OCI-LY7 (cell line): ENCODE measurements around the gene SLC6A16. TPM values are rescaled to one million over a fixed set of nuclear protein-coding genes. Genes with fewer than 3 reads are reported as not detected.
A peak's percentile ranks its signal among the peaks of the same experiment; 100 is the strongest.
"Not testable (repeated sequence)": the region's sequence is repeated elsewhere in the genome, so short reads cannot be mapped to it uniquely, and the experiment has no call there.

Experiments
- BruUV-seq: library from RNA; stranded (reverse); fragments of 400-500 nt; replicated peaks from 2 replicates; lab custom pipeline; 2021; lab: Mats Ljungman, UMichigan
- CTCF ChIA-PET: fragments of 300-600 bp; sonication (Branson Sonifier 250); formaldehyde crosslinking; loops from one replicate; lab custom pipeline; 2022; ENCODE audit warnings: antibody characterized with exemption; ENCODE audit not compliant: unreplicated experiment; lab: Charles Lee
- POLR2A ChIA-PET: fragments of 300-600 bp; sonication (Branson Sonifier 250); formaldehyde crosslinking; loops from one replicate; lab custom pipeline; 2022; ENCODE audit warnings: antibody characterized with exemption; lab: Charles Lee
- DNase-seq: peaks from one replicate; pipeline ENCODE4 v3.0.0-alpha.2; 2015; ENCODE audit warnings: low spot score
- H2AFZ ChIP-seq: fragments of 200-600 bp; sonication (generic), shearing (Covaris generic); 2 replicates; pipeline ENCODE4 v1.6.1; 2014; ENCODE audit warnings: mild to moderate bottlenecking, antibody characterized with exemption, low read length, moderate library complexity
- H3K27ac ChIP-seq: fragments of 200-600 bp; sonication (generic); 2 replicates; pipeline ENCODE4 v1.5.1; 2014; ENCODE audit warnings: mixed run types, low read depth, mild to moderate bottlenecking, moderate library complexity, low read length, inconsistent platforms; ENCODE audit not compliant: poor library complexity, severe bottlenecking
- H3K36me3 ChIP-seq: fragments of 200-600 bp; sonication (generic); 2 replicates; pipeline ENCODE4 v1.6.1; 2014; ENCODE audit warnings: mild to moderate bottlenecking, antibody characterized with exemption, low read length, moderate library complexity, mixed read lengths; ENCODE audit not compliant: insufficient read depth
- H3K4me1 ChIP-seq: fragments of 200-600 bp; sonication (generic); 2 replicates; pipeline ENCODE4 v1.5.1; 2014; ENCODE audit warnings: mild to moderate bottlenecking, low read length; ENCODE audit not compliant: insufficient read depth, poor library complexity, severe bottlenecking
- H3K4me2 ChIP-seq: fragments of 200-600 bp; sonication (generic); 2 replicates; pipeline ENCODE4 v1.6.1; 2014; ENCODE audit warnings: mild to moderate bottlenecking, low read length
- H3K4me3 ChIP-seq: fragments of 200-600 bp; sonication (generic); 2 replicates; pipeline ENCODE4 v1.5.1; 2014; ENCODE audit warnings: mild to moderate bottlenecking, low read depth, low read length; ENCODE audit not compliant: poor library complexity, severe bottlenecking
- H3K79me2 ChIP-seq: fragments of 200-600 bp; sonication (generic); 2 replicates; pipeline ENCODE4 v1.6.1; 2016; ENCODE audit warnings: low read depth, mild to moderate bottlenecking, low read length, moderate library complexity, mixed read lengths; ENCODE audit not compliant: insufficient read depth
- H3K9me2 ChIP-seq: fragments of 200-600 bp; sonication (generic); 2 replicates; pipeline ENCODE4 v1.6.1; 2016; ENCODE audit warnings: mild to moderate bottlenecking, low read length, mixed read lengths; ENCODE audit not compliant: insufficient read depth
- H3K9me3 ChIP-seq: fragments of 200-600 bp; sonication (generic); 2 replicates; pipeline ENCODE4 v1.6.1; 2014; ENCODE audit warnings: mild to moderate bottlenecking, mixed run types, low read length, mixed read lengths
- H4K20me1 ChIP-seq: fragments of 200-600 bp; sonication (generic); 2 replicates; pipeline ENCODE4 v1.6.1; 2014; ENCODE audit warnings: mild to moderate bottlenecking, antibody characterized with exemption, low read length, moderate library complexity, mixed read lengths; ENCODE audit not compliant: insufficient read depth
- CTCF ChIP-seq: fragments of 200-600 bp; sonication (generic); conservative IDR thresholded peaks from 2 replicates; pipeline ENCODE4 v1.5.1; 2014; ENCODE audit warnings: mild to moderate bottlenecking, antibody characterized with exemption, low read length, moderate library complexity, mixed read lengths
- EZH2phosphoT487 ChIP-seq: fragments of 200-600 bp; sonication (generic); IDR thresholded peaks from 2 replicates; pipeline ENCODE4 v1.6.1; 2018; ENCODE audit warnings: low read depth, borderline replicate concordance, mild to moderate bottlenecking, mixed run types, antibody characterized with exemption, low read length, moderate library complexity, mixed read lengths
- intact Hi-C: fragments of 100-400 bp; cut with micrococcal nuclease; formaldehyde crosslinking; loops from one replicate; pipeline ENCODE4 v1.10.0; 2022; ENCODE audit not compliant: unreplicated experiment
- total RNA-seq, 2 experiments: library from RNA; depleted of rRNA in 1 of 2; stranded (reverse); fragments of >200 nt in 1 of 2; shearing (Covaris generic) in 1 of 2; gene quantifications; 2 replicates each; pipeline ENCODE4 v1.2.3, GENCODE V29; 2014 to 2022

Gene SLC6A16
- total RNA-seq, 2 experiments from 2014 or later: 2.8 to 15.8 TPM

GRCh38 chr19:49301165-49301865, 23.7 kb downstream of the SLC6A16 start:
- no peak overlapping the region for H3K27ac ChIP-seq
- peaks cover 10% of the 10 kb centered on the region for H3K4me1 ChIP-seq
- peaks cover 14% of the 10 kb centered on the region; the same call in 1 of the 2 replicates for H3K9me3 ChIP-seq
- peak; percentile 85 for DNase-seq
- H3K36me3 ChIP-seq: peaks cover 27% of the 10 kb centered on the region
- no peaks in the 10 kb centered on the region for H3K79me2 ChIP-seq
- H4K20me1 ChIP-seq: no peaks in the 10 kb centered on the region
- no peak for TF ChIP-seq EZH2phosphoT487
- TF ChIP-seq CTCF: peak; percentile 98
- no peaks in the 10 kb centered on the region for H3K9me2 ChIP-seq
- peak overlapping the region; percentile 55 for H3K4me2 ChIP-seq
- H2AFZ ChIP-seq: peak overlapping the region; percentile 12; the same call in 1 of the 2 replicates
- no TSS peak for BruUV-seq
- ChIA-PET POLR2A (interaction anchor here (0.6 to 1.2 kb wide), 2 partner anchors 17 to 55 kb away, joined by 3 to 6 read pairs; no protein-coding TSS in a partner anchor), CTCF (interaction anchor here (0.9 kb wide), 1 partner anchor 108 kb away, joined by 4 read pairs; no protein-coding TSS in a partner anchor)
- peak overlapping the region; percentile 5 for H3K4me3 ChIP-seq
- intact Hi-C loops: no loop called here

GRCh38 chr19:49298653-49299052, 26.3 kb downstream of the SLC6A16 start:
- H4K20me1 ChIP-seq, POLR2A ChIA-PET, CTCF ChIA-PET: not testable (repeated sequence)

GRCh38 chr19:49297403-49297802, 27.6 kb downstream of the SLC6A16 start:
- Histone ChIP-seq H3K4me1 (peaks cover 10% of the 10 kb centered on the region), H2AFZ (no peak overlapping the region), H3K4me2 (no peak overlapping the region), H3K36me3 (peaks cover 4% of the 10 kb centered on the region; the same call in 1 of the 2 replicates), H3K9me3 (peaks cover 2% of the 10 kb centered on the region; the same call in 1 of the 2 replicates), H4K20me1 (no peaks in the 10 kb centered on the region), H3K9me2 (no peaks in the 10 kb centered on the region), H3K27ac (no peak overlapping the region), H3K79me2 (no peaks in the 10 kb centered on the region), H3K4me3 (no peak overlapping the region)
- BruUV-seq: no TSS peak
- CTCF ChIA-PET: no interaction called here
- POLR2A ChIA-PET: interaction anchor here (0.6 kb wide), 1 partner anchor 154 kb away, joined by 3 read pairs; the partner anchor contains the start of gene PIH1D1
- intact Hi-C loops: no loop called here
- DNase-seq: no peak
- TF ChIP-seq EZH2phosphoT487: no peak
- TF ChIP-seq CTCF: no peak

More at GRCh38 chr19:49298653-49299052, 26.3 kb downstream of the SLC6A16 start:
- H3K4me1 ChIP-seq, H3K36me3 ChIP-seq, intact Hi-C loops, H3K79me2 ChIP-seq, DNase-seq, H3K9me3 ChIP-seq, H2AFZ ChIP-seq, H3K4me3 ChIP-seq, H3K9me2 ChIP-seq, H3K4me2 ChIP-seq, H3K27ac ChIP-seq, BruUV-seq: not testable (repeated sequence)
